A673 (cell line): ENCODE data around the gene TBC1D20.

ENCODE experiments used
- EZH2 ChIP-seq: fragments of 200-600 bp; sonication (generic); IDR thresholded peaks from 2 replicates; pipeline ENCODE4 v1.6.1; 2017; ENCODE audit warnings: borderline replicate concordance, low read depth, mild to moderate bottlenecking, mixed read lengths, antibody characterized with exemption, low read length; ENCODE audit not compliant: poor library complexity, severe bottlenecking
- TF ChIP-seq, protein P1 (sequence below): fragments of 300-800, 200-600 bp; sonication (generic); conservative IDR thresholded peaks from 2 replicates; pipeline ENCODE4 v1.5.1; 2017; ENCODE audit warnings: low read depth, mild to moderate bottlenecking, antibody characterized with exemption, low read length, moderate library complexity, mixed read lengths

- TF ChIP-seq, protein P1, sequence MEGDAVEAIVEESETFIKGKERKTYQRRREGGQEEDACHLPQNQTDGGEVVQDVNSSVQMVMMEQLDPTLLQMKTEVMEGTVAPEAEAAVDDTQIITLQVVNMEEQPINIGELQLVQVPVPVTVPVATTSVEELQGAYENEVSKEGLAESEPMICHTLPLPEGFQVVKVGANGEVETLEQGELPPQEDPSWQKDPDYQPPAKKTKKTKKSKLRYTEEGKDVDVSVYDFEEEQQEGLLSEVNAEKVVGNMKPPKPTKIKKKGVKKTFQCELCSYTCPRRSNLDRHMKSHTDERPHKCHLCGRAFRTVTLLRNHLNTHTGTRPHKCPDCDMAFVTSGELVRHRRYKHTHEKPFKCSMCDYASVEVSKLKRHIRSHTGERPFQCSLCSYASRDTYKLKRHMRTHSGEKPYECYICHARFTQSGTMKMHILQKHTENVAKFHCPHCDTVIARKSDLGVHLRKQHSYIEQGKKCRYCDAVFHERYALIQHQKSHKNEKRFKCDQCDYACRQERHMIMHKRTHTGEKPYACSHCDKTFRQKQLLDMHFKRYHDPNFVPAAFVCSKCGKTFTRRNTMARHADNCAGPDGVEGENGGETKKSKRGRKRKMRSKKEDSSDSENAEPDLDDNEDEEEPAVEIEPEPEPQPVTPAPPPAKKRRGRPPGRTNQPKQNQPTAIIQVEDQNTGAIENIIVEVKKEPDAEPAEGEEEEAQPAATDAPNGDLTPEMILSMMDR, result no peak
- no peak for TF ChIP-seq EZH2
Observed at GRCh38 chr20:472889-473292, 10.6 kb upstream of the TBC1D20 start.
